Limb (tissue), 2 donors: ENCODE results near the gene RABL2A.
"Not testable (repeated sequence)": the region's sequence is repeated elsewhere in the genome, so short reads cannot be mapped to it uniquely, and the experiment has no call there.

Source experiments
- DNase-seq, 2 donors: peaks; one replicate each; pipeline ENCODE4 v3.0.0-alpha.2; 2016; ENCODE audit errors: extremely low spot score in 2 of 2

RABL2A gene

GRCh38 chr2:113626616-113627330 lies at the start of gene RABL2A:
RABL2A (plus strand) TSS chr2:113627266; CDS start chr2:113628607, 1,341 bp downstream.
- peak; percentile 62 to 89 for DNase-seq

- not testable (repeated sequence) for DNase-seq
Measured at GRCh38 chr2:113578508-113578907, 48.6 kb upstream of the RABL2A start.

DNA sequence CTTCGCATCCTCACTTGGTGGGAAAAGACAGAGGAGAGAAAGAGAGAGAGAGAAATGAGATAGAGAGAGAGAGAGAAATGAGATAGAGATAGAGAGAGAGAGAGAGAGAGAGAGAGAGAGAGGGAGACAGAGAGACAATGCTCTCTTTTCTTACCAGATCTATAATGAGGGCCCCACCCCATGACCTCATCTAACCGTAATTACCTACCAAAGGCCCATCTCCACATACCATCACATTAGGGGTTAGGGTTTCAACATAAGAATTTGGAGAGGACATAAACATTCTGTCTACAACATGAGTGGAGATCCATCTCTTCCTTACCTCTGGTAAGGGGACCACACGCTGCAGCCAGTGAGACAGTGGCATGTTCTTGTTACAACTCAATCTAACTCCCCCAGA lies 44.6 kb upstream of the RABL2A start:
- DNase-seq, result not testable (repeated sequence)

GRCh38 chr2:113583521-113584225 lies 43.4 kb upstream of the RABL2A start:
- DNase-seq, result peak; percentile 75 to 88

DNA sequence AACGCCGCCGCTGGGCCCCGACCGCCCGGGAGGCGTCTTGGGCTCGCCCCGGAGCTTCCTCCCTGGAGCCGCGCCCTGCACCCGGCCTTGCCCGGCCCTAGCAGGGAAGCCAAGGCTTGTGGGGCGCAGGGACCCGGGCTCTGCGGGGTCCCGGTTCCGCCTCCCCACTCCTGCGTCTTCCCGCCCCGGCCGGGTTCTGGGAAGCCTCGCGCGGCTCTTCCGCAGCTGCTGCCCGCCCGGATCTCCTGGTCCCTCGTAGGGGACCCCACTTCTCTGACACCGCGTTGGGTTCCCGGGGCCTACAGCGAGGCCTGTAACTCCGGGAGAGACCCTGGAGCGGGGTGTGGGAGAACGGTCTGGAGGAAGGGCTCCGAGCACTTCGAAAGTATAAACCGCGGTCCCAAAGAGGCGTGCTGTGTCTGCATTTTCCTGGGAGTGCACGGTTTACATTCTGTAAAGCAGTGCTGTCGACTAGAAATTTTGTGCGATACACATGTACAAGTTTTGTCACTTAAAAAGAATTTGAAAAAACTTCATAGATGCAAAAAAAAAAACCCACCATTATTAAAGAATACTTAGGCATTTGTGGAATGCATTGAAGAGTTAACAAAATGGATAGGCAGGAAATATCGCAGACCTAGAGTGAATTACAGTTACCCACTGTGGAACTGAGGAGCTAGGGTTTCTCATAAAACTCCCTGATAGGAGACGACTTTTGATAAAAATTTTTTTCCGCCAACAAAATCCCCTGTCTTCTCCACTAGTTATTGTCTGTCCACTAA lies 42.6 kb upstream of the RABL2A start:
- not testable (repeated sequence) for DNase-seq

DNA sequence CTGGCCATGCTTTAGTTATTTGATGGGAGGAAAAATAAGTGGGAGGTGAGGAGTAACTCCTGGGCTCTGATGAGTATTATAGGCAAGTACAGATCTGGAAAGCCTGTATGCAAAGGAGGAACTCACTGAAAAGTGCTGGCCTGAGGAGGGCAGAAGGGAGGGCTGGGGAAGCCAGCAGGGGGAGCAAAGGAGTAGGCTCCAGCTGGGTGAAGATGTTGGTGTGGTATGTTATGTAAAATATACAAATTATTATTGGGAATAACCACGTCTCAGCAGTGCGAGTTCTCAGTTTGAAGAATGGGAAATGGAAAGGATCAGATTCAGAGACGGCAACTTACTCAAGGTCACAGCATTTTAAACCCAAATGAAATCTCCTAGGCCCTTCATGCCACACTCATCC lies 39.9 kb upstream of the RABL2A start:
- peak in 1 of 2 donors; percentile 62 for DNase-seq

GRCh38 chr2:113589591-113589990 lies 37.5 kb upstream of the RABL2A start:
- not testable (repeated sequence) for DNase-seq

- not testable (repeated sequence) for DNase-seq
Measured at GRCh38 chr2:113591926-113592325, 35.1 kb upstream of the RABL2A start.

DNA sequence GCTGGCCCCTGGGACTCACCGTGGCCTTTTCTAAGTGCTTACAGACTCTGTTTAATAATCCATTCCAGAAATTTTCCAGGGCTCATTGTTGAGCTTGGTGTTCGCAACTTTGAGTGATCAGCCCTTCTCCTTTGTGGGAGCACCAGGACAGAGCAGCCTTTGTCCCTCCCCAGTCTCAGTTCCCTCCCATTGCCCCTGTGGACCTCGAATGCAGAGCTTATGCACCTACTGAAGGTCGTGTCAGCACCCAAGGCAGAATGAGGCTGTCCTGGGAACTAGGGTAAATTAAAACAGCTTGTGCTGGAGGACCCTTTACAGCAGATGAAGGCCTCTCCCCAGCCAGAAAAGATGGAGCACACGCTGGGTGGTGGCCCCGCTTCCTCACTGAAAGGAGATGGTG lies 33.8 kb upstream of the RABL2A start:
- not testable (repeated sequence) for DNase-seq

DNA sequence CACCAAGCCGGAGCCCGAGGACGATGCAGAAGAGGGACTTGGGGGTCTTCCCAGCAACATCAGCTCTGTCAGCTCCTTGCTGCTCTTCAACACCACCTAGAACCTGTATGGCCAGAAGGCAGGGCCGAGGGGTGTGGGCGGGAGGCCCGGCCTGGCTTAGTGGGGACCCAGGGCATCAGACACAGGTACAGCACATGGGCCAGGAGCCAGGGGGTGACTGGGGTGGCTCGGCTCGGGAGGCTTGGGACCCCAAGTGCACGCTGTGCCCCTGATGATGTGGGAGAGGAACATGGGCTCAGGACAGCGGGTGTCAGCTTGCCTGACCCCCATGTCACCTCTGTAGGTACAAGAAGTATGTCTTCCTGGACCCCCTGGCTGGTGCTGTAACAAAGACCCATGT lies 31.3 kb upstream of the RABL2A start:
- DNase-seq, result not testable (repeated sequence)

DNA sequence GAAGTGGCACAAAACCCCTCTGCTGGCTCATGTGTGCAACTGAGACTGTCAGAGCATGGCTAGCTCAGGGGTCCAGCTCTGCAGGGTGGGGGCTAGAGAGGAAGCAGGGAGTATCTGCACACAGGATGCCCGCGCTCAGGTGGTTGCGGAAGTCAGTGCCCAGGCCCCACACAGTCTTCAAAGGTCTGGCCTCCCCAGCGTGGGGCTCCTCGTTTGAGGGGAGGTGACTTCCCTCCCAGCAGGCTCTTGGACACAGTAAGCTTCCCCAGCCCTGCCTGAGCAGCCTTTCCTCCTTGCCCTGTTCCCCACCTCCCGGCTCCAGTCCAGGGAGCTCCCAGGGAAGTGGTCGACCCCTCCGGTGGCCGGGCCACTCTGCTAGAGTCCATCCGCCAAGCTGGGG lies 29.9 kb upstream of the RABL2A start:
- DNase-seq, result not testable (repeated sequence)

DNA sequence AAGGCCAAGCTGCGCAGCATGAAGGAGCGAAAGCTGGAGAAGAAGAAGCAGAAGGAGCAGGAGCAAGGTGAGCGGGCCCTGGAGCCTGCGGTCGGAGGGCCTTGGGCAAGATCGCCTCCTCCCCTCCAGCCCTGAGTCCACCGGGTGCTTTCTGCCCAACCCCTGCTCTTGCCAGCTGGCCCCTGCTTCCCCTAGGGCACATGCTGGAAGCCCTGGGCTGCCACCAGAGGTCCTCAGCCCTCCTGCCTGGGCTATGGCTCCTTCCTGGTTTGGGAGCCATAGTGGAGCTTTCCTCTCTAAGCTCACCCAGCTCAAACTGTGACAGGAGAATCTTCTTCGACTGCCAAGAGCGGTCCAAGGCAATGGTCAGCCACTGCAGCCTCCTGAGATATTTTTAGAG lies 29.5 kb upstream of the RABL2A start:
- DNase-seq, result not testable (repeated sequence)

GRCh38 chr2:113598180-113598579 lies 28.9 kb upstream of the RABL2A start:
- DNase-seq, result not testable (repeated sequence)

DNA sequence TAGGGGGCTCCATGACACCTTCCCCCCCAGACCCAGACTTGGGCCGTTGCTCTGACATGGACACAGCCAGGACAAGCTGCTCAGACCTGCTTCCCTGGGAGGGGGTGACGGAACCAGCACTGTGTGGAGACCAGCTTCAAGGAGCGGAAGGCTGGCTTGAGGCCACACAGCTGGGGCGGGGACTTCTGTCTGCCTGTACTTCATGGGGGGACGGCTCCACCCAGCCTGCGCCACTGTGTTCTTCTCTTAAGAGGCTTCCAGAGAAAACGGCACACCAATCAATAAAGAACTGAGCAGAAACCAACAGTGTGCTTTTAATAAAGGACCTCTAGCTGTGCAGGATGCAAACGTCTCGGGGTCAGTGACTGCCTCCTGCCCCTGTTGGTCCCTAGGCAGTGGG lies 28.3 kb upstream of the RABL2A start:
- DNase-seq, result not testable (repeated sequence)

- DNase-seq, result not testable (repeated sequence)
Measured at GRCh38 chr2:113599208-113599607, 27.9 kb upstream of the RABL2A start.

- peak in 1 of 2 donors; percentile 48 for DNase-seq
Measured at GRCh38 chr2:113602040-113602769, 24.9 kb upstream of the RABL2A start.

- peak in 1 of 2 donors; percentile 48 for DNase-seq
Measured at GRCh38 chr2:113602869-113603466, 24.1 kb upstream of the RABL2A start.

GRCh38 chr2:113603467-113604084 lies 23.5 kb upstream of the RABL2A start:
- DNase-seq, result peak; percentile 85 to 89

- peak; percentile 85 to 92 for DNase-seq
Measured at GRCh38 chr2:113604085-113604477, 23.0 kb upstream of the RABL2A start.

GRCh38 chr2:113604661-113605060 lies 22.4 kb upstream of the RABL2A start:
- DNase-seq, result not testable (repeated sequence)
